Mesenteric fat pad (tissue), 1 donor: ENCODE data around the gene MYO9A. TPM values are rescaled to one million over a fixed set of nuclear protein-coding genes. Genes with fewer than 3 reads are reported as not detected.
A peak's percentile ranks its signal among the peaks of the same experiment; 100 is the strongest.

Experiments used
- DNase-seq: peaks from one replicate; pipeline ENCODE4 v3.0.0-alpha.2; 2020; ENCODE audit warnings: low spot score
- total RNA-seq: library from RNA; stranded (reverse); fragmentation: NEBNext Ultra II Directional; extraction: Animal tissue kit (Norgen Biotek cat#: 25700); gene quantifications from one replicate; pipeline ENCODE4 v1.2.1, GENCODE V29; 2021
- donor health status: DM: yes; HTN: yes; CAD: no.

The MYO9A gene
- total RNA-seq, 1 donor from 2014 or later, result 47.1 TPM

DNA sequence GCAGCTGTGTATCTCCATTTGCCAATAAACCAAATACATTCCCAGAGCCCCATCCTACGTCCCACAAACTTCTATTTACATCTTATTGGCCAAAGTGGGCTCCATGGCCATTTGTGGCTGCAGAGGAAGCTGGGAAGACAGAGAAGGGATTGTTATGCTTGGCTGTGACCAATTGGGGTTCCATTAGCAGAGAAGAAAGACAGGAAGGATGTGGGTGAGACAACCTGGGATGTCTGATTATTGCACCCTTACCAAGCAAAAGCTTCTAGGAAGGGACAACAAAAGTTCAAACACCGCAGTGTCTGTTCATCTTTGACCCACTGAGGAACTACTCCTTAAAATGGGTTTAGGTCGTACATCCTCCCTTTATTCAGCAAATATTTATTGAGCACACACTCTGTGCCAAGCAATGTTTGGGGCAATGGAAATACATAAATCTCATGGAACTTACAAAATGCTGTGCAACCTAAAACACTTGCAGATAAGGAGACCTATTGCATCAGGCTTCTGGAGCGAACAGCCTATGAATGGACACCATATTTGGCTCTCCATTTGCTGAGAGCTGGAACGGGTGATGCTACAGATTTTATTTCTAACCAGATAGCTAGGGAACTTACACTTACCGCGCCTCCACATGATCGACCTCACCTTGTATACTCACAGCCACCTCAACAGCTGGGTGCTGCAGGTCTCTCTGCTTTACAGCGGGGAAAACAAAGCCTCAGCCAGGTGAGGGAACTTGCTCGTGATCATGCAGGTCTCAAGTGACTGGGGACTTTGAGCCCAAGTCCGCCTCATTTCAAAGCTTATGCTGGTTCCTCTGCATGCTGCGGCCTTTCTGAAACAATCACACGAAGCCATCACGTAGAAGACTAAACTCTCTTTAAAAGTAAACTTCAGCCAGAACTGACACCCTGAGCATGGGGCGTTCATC lies 329.0 kb downstream of the MYO9A start:
- peak; percentile 22 for DNase-seq

GRCh38 chr15:71786673-71787072 lies 331.3 kb downstream of the MYO9A start:
- no peak for DNase-seq

DNA sequence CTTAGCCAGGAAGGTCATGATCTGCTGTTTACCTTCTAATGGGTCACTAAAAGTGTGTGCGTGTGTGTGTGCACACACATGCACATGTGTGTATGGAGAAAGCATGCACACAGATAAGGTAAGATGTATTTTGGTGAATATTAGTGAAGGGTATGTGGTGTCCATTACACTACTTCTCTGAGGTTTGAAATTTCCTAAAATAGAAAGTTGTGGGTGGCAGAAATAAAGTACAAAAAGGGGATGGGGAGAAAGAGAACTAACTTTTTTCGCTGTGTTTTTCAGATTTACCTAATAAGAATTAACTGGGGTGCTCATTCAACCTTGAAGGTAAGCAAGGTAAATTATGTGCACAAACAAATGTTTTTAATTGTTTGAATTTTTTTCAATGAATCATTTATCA lies 332.0 kb downstream of the MYO9A start:
- DNase-seq, result no peak

GRCh38 chr15:71784719-71785118 lies 333.2 kb downstream of the MYO9A start:
- DNase-seq, result no peak

- DNase-seq, result no peak
Observed at GRCh38 chr15:71782422-71783165, 335.4 kb downstream of the MYO9A start.

DNA sequence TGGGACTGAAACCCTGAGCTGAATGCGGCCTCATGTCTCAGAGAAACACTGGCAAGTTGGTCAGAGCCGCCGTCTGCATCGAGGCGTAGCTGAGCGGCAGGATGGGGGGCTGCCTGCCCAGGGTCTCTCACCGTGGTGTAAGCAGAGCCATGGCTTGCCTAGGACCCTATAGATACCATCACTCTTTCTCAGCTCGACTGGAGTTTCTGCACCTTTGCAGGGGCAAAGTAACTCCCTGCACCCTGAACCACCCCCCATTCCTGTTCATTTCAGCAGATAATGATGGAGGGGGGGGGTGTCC lies 336.0 kb downstream of the MYO9A start:
- no peak for DNase-seq

DNA sequence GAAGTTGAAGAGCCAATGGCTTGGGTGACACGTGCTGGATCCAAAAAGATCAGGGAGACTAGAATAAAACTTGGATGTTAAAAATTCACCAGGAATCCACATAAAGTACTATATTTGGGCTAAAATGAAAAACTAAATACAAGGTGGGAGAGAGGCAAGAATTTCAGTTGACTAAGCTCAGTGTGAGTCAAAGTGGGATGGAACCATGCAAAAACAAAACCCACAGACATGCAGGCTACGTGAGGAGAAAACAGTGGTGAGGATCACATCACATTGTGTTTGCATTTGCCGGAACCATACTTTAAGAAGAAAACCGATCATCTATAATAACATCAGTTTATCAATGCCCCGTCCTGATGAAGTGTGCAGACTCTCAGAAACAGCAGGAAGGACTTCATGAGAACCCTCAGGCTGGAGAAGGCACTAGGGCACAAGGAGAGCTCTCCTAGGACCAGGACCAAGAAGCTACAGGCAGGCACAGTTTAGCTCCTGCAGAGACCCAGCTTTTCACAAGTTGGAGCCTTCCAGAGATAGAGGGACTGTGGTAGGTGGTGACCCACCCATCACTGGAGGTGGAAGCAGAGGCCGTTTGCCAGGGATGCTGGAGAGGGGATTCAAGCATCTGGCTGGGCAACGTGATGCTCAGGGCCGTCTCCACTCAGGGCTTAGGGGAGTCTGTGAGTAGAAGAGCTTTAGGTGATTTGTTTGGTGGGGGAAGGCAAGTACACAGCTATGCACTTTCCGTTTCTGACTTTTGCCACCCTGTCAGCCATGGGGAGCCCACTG lies 336.6 kb downstream of the MYO9A start:
- DNase-seq, result no peak

DNA sequence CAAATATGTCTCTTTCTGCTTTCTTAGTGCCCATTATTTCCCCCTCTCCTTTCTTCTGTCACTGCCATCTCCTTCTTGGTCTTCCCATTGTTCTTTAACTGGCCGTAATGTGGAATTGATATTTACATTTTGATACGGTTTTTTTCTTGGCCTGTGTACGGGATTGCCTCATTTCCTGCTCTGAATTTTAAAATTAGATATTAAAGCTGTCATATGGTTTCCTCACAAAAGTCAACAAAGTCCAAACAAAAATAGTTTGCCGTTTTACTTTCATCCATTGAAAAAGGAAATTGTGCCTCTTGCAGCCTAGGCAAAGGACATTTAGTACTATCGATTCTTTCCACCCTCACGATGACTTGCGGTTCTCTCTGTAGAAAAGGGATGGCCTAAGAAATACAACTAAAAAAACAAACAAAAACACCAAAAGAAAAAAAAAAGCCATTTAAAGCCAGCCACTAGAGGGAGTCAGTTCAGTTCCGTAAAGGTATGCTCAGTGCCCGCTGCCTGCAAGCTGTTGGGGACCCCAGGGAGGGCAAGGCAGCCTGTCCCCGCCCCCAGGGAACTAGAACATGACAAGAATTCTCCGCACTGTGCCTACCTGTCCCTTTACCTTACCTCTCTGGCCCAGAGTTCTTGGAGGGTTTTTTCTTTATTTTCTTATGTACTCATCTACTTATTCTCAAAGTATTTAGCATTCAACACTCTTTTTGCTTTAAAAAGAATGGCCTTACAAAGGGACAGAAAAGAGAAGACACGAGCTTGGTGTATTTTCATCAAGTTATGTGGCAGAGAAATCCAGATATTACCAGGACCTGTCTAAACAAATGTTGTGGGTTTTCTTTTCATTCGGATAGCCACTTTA lies 337.6 kb downstream of the MYO9A start:
- no peak for DNase-seq

DNA sequence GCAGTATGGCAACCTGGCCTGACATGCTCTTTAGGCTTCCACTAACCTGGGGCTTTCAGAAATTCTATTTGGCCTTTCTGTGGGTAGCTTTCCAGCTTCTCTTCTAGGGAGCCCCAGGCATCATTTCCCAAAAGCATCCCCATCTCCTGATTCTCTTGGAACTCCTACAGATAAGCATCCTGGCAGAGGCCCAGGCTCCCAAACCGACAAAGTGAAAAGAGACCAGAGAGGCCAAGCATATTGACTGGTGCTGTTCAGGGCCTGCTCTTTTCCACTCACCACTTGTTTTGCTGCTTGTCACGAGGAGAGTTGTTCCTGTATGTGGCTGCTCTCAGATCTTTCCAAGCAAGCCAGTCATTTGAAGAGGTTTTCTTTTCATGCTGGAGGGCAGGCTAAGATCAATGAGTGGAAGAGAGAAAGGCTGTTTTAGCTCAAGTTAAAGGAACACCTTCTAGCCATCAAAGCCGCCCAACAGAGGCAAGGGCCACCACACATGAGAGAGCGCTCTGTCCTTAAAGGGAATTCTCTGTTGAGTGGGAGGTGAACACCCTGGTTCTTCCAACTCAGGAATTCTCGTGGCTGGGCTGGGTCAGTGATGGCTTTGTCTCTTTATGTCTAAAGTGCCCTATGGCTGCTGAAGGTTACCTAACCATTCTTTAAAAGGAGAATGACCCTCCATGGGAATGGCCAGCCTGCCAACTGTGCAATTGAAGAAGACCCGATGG lies 338.7 kb downstream of the MYO9A start:
- DNase-seq, result no peak

GRCh38 chr15:71777216-71777943 lies 340.6 kb downstream of the MYO9A start:
- DNase-seq, result no peak

DNA sequence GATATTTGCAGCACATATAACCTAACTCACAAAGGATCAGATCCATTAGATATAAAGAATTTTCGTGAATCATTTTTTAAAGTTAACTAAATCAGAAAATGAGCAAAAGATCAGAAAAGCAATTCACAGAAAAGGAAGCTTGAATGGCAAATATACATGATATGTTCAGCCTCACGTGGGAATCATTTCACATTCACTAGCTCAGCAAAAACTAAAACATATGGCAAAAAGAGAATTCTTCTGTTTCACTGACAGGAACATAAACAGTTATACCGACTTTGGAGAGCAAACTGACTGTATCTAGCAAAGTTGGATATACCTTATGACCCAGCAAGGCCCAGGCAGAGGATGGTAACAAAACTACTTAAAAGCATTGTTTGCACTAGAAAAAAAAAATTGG lies 341.6 kb downstream of the MYO9A start:
- no peak for DNase-seq

- no peak for DNase-seq
Observed at GRCh38 chr15:71775856-71776255, 342.1 kb downstream of the MYO9A start.

GRCh38 chr15:71773206-71773859 lies 344.6 kb downstream of the MYO9A start:
- DNase-seq, result no peak

Other genes starting within 250 kb of the MYO9A start
- 1.5 TPM for gene SENP8, start 253 bp upstream of the MYO9A start, total RNA-seq
- gene GRAMD2A, start 79.6 kb upstream of the MYO9A start, total RNA-seq, result not detected
- 414 TPM for gene PKM, start 113.0 kb upstream of the MYO9A start, total RNA-seq
- 61.3 TPM for gene PARP6, start 154.4 kb upstream of the MYO9A start, total RNA-seq
- 1.6 TPM for gene CELF6, start 202.0 kb upstream of the MYO9A start, total RNA-seq